Gastrocnemius medialis (tissue), 4 donors: Measurements from ENCODE around the gene THAP2. TPM values are rescaled to one million over a fixed set of nuclear protein-coding genes. Genes with fewer than 3 reads are reported as not detected.

Source experiments
- ATAC-seq, 2 donors: fragments of 150-250 bp; one replicate each; pipeline ENCODE4 v1.9.1; 2016
- DNase-seq, 2 donors: peaks; one replicate each; pipeline ENCODE4 v3.0.0-alpha.2; 2019
- H3K27ac ChIP-seq, 4 donors: fragments of 200-600 bp; sonication (generic); 1 replicate in 1 of 4; 2 replicates in 3 of 4; pipeline ENCODE4 v1.5.1; 2016 to 2018; ENCODE audit warnings: mild to moderate bottlenecking in 2 of 4, moderate library complexity in 1 of 4
- H3K27me3 ChIP-seq, 3 donors: fragments of 200-600 bp; sonication (generic) in 2 of 3; 1 replicate in 1 of 3; 2 replicates in 2 of 3; pipeline versions ENCODE4 v1.5.1 to v1.6.0; 2016 to 2019; ENCODE audit warnings: mild to moderate bottlenecking in 1 of 3, moderate library complexity in 1 of 3
- H3K36me3 ChIP-seq, 2 donors: fragments of 200-600 bp; sonication (generic) in 1 of 2; one replicate each; pipeline ENCODE4 v1.5.1; 2017 to 2018
- H3K4me1 ChIP-seq, 2 donors: fragments of 200-600 bp; sonication (generic) in 1 of 2; one replicate each; pipeline ENCODE4 v1.5.1; 2016 to 2017; ENCODE audit warnings: mild to moderate bottlenecking in 2 of 2
- H3K4me3 ChIP-seq, 4 donors: fragments of 200-600 bp; sonication (generic) in 3 of 4; 1 replicate in 1 of 4; 2 replicates in 3 of 4; pipeline ENCODE4 v1.5.1; 2016 to 2019; ENCODE audit warnings: mild to moderate bottlenecking in 2 of 4
- H3K9me3 ChIP-seq, 3 donors: fragments of 200-600 bp; sonication (generic) in 2 of 3; 1 replicate in 1 of 3; 2 replicates in 2 of 3; pipeline ENCODE4 v1.5.1; 2016 to 2019
- CTCF ChIP-seq, 5 experiments: fragments of 450-650 bp in 3 of 5; fragments of 200-600 bp in 2 of 5; sonication (generic) in 2 of 5; IDR thresholded peaks in 4 of 5; conservative IDR thresholded peaks in 1 of 5; 1 replicate in 4 of 5; 2 replicates in 1 of 5; pipeline ENCODE4 v1.5.1; 2016 to 2019; ENCODE audit warnings: antibody characterized with exemption in 5 of 5, mild to moderate bottlenecking in 3 of 5, moderate library complexity in 3 of 5
- POLR2A ChIP-seq, 2 donors: fragments of 450-650 bp; IDR thresholded peaks; one replicate each; pipeline ENCODE4 v1.6.1; 2017; ENCODE audit warnings: antibody characterized with exemption in 2 of 2, mild to moderate bottlenecking in 2 of 2, moderate library complexity in 2 of 2
- in situ Hi-C, 4 donors: fragments of 200-750 bp; cut with MboI; loops; one replicate each; pipeline versions ENCODE4 v1.15.0 to v1.8.0; 2017; ENCODE audit warnings: low sequenced_read_pairs in 4 of 4
- intact Hi-C: fragments of 100-400 bp; cut with DNase I; formaldehyde crosslinking; loops from one replicate; pipeline ENCODE4 v1.15.1; 2023; ENCODE audit warnings: low total_unique reads
- total RNA-seq, 4 donors: library from RNA; depleted of rRNA; stranded (reverse); fragments of >200 nt; gene quantifications; one replicate each; pipeline versions ENCODE4 v1.1.0 to v1.2.3, GENCODE V29; 2016

Gene THAP2
- total RNA-seq, 4 donors from 2014 or later: 0.93 to 6.6 (median 3.2) TPM

DNA sequence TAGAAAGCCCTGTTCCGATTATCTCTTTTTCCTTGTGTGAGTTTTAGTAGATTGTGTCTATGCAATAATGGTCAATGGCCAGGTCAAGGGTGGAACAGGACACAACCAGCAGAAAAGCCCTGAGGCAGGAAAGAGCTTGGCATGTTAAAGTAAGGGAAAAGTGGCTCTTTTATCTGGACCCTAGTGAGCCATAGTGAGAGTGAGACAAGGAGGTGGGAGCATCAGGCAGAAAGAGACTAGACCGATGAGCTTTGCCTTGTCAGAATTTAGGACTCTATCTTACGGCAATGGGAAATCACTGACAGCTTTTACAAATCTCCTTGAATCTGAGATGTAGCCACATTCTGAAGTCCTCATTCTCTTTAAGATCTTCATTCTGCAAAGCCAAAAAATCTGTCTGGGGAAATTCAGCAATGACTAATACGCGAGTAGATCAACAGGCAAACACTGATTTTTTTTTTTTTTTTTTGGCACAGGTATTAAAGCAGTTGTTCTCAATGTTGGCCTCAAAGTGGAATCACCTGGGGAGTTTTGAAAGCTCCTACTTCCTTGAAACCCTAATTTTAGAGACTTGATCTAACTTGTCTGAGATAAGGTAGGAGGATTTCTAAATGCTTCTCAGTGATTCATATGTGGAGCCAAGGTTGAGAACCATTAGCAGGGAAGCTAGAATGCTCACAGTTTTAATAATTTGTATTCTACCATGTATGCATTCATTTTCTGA, 55.7 kb downstream of the THAP2 start:
- intact Hi-C loops (no loop called here), in situ Hi-C loops (no loop called here)
- no peak overlapping the region for H3K27ac ChIP-seq
- no peak overlapping the region for H3K4me3 ChIP-seq
- no peak for TF ChIP-seq CTCF (IDR thresholded peaks at IDR 0.05 in 4 of 5, conservative IDR thresholded peaks at IDR 0.05 in 1 of 5)
- no peaks in the 10 kb centered on the region for H3K27me3 ChIP-seq
- no peaks in the 10 kb centered on the region for H3K36me3 ChIP-seq
- DNase-seq (no peak), ATAC-seq (no peak)
- no peaks in the 10 kb centered on the region for H3K4me1 ChIP-seq
- H3K9me3 ChIP-seq: no peaks in the 10 kb centered on the region

GRCh38 chr12:71721783-71722505, 57.8 kb downstream of the THAP2 start:
- intact Hi-C loops (no loop called here), in situ Hi-C loops (no loop called here)
- no peak overlapping the region for H3K4me3 ChIP-seq
- H3K4me1 ChIP-seq: no peaks in the 10 kb centered on the region
- no peak overlapping the region for H3K27ac ChIP-seq
- DNase-seq (no peak), ATAC-seq (no peak)
- H3K27me3 ChIP-seq: no peaks in the 10 kb centered on the region
- no peaks in the 10 kb centered on the region for H3K9me3 ChIP-seq
- H3K36me3 ChIP-seq: no peaks in the 10 kb centered on the region
- TF ChIP-seq CTCF (IDR thresholded peaks at IDR 0.05 in 4 of 5, conservative IDR thresholded peaks at IDR 0.05 in 1 of 5): no peak
- TF ChIP-seq POLR2A (IDR thresholded peaks at IDR 0.05): no peak

DNA sequence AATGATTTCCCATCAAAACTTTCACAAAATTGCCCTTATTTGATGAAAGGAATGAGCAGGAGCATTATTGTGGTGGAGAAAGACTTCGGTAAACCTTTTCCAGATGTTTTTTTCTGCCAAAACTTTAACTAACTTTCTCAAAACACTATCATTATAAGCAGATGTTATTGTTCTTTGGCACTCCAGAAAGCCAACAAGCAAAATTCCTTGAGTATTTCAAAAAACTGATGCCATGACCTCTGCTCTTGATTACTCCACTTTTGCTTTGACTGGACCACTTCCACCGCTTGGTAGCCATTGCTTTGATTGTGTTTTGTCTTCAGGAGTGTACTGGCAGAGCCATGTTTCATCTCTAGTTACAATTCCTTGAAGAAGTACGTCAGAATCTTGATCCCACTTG, 60.9 kb downstream of the THAP2 start:
- Histone ChIP-seq H3K9me3 (no peaks in the 10 kb centered on the region), H3K4me3 (no peak overlapping the region), H3K4me1 (no peaks in the 10 kb centered on the region), H3K27ac (no peak overlapping the region), H3K27me3 (no peaks in the 10 kb centered on the region), H3K36me3 (no peaks in the 10 kb centered on the region)
- in situ Hi-C loops (loop anchor here in 3 of 4 donors (25.0 kb wide), 2 partner anchors 313 to 988 kb away; no protein-coding TSS in a partner anchor), intact Hi-C loops (no loop called here)
- no peak for TF ChIP-seq CTCF (IDR thresholded peaks at IDR 0.05 in 4 of 5, conservative IDR thresholded peaks at IDR 0.05 in 1 of 5)
- no peak for TF ChIP-seq POLR2A (IDR thresholded peaks at IDR 0.05)
- no peak for DNase-seq
- ATAC-seq: no peak

DNA sequence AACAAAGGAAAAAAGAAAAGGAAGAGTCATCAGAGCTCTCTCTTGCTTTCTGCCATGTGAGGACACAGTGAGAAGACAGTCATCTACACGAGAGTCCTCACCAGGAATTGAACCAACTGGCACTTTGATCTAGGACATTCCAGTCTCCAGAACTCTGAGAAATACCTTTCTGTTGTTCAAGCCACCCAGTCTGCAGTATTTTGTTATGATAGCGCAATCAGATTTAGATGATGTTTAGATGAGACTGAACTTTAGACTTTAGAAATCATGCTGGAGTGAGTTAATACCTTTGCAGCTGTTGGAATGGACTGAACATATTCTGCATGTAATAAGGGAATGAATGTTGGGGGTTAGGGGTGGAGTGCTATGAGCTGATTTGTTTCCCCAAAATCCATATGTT, 62.4 kb downstream of the THAP2 start:
- in situ Hi-C loops: loop anchor here in 3 of 4 donors (25.0 kb wide), 2 partner anchors 314 to 989 kb away; no protein-coding TSS in a partner anchor

More for the DNA sequence above, 62.4 kb downstream of the THAP2 start:
- TF ChIP-seq POLR2A (IDR thresholded peaks at IDR 0.05): no peak
- TF ChIP-seq CTCF (IDR thresholded peaks at IDR 0.05 in 4 of 5, conservative IDR thresholded peaks at IDR 0.05 in 1 of 5): no peak
- intact Hi-C loops: no loop called here
- Histone ChIP-seq H3K9me3 (no peaks in the 10 kb centered on the region), H3K27ac (no peak overlapping the region), H3K4me3 (no peak overlapping the region), H3K4me1 (no peaks in the 10 kb centered on the region), H3K36me3 (no peaks in the 10 kb centered on the region), H3K27me3 (no peaks in the 10 kb centered on the region)
- DNase-seq: no peak
- ATAC-seq: no peak
